HG03432 (cell line): ENCODE measurements around the gene ADAM23.
A peak's percentile ranks its signal among the peaks of the same experiment; 100 is the strongest.

Experiments used
- ATAC-seq: cut with Tn5 transposase; IDR thresholded peaks from one replicate; pipeline ENCODE4 v1.9.1; 2021; ENCODE audit warnings: mild to moderate bottlenecking, moderate library complexity; ENCODE audit not compliant: unreplicated experiment

The ADAM23 gene

DNA sequence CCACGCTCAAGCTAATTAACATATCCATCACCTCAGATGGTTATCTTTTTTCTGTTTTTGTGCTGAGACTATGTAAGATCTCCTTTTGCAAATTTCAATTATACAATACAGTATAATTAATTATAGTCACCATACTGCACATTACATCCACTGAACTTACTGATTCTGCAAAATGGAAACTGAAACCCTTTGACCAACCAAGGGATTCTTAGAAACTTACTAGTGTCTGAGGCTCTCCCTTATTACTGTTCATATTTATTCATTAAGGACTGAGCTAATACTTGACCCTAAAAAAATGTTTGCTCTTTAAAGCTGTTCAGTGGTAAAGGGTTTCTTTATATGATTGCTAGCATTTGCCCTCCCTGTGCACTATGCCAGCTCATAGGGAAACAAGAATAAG is 50.7 kb downstream of the ADAM23 start:
- no peak for ATAC-seq

DNA sequence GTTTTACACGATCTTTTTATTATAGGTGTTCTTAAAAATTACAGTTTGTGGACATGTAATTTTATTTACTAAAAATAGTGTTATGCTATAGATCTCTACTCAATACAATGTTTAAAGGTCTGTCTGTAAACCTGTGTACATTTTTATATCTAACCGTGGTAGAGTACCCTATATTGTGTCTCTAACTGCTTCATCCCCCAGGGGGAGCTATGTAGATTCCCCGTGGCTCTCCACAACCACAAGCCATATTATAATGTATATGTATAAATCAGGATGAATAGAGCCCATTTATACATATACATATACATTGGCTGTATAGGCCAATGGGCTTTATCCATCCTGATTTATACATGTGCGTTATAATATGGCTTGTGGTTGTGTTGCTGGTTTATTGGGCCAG is 59.4 kb downstream of the ADAM23 start:
- no peak for ATAC-seq

DNA sequence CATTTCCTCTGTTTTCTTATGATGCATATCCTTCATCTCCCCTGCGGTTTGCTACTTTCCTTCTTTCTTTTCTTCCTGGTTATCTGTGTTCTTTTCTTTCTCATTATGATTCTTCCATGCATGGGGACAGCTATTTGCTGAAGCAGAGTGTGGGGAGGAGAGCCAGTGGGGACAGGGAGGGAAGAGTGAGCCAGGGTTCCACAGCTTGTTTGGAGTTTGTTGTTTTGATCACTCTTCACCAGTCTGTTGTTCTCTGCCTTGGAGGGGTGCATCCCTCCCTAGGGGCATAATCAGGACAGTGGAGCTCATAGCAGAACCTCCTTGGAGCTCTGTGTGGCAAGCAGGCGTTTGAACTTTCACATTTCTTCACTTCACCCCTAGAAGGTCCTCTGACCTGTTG is 68.0 kb downstream of the ADAM23 start:
- no peak for ATAC-seq

DNA sequence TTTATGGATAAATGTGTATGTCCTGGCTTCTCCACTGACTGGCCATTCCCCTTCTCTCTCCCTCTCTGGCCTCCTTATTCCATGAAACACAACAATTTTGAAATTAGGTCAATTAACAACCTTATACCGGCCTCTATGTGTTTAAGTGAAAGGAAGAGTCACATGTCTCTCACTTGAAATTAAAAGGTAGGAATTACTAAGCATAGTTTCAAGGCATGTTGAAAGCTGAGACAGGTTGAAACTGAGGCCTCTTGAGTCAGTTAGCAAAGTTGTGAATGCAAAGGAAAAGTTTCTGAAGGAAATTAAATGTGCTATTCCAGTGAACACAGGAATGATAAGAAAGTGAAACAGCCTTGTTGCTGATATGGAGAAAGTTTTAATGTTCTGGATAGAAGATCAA is 69.7 kb downstream of the ADAM23 start:
- ATAC-seq = no peak

DNA sequence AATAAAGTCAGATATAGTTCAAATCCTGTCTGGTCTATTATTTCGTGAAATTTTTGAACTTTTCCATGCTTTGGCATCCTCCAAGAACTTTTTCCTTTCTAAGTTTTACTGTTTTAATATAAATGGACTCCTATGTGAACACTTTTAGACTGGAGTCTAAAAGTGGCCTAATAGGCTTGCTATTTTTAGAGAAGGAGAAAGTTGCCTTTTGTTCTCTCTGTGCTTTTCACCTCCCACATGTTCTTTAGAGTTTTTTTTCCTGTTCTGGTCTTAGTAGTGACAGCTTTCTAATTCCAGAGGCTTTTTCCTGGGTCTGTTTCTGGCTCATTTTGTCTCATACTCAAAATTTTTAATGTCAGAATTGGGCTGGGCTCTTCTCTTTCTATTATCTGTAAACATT is 72.2 kb downstream of the ADAM23 start:
- no peak for ATAC-seq

DNA sequence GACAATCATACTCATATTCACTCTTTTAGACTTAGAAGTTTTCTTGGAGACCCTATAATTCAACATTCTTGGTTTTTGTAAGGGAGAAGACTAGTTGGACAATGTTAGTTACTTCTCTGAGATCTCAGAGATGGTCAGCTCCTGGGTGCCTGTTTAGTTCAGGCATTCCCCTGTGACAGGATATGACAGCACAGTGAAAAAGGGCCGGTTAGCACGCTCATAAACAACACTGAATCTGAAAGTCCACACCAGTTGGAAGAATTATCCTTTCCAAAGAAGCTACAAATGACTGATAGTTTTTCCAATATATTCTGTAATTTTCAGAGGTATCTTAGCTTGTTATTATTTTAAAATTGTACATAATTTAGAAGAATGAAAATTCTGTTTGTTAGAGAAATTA is 75.7 kb downstream of the ADAM23 start:
- peak; percentile 69 for ATAC-seq

DNA sequence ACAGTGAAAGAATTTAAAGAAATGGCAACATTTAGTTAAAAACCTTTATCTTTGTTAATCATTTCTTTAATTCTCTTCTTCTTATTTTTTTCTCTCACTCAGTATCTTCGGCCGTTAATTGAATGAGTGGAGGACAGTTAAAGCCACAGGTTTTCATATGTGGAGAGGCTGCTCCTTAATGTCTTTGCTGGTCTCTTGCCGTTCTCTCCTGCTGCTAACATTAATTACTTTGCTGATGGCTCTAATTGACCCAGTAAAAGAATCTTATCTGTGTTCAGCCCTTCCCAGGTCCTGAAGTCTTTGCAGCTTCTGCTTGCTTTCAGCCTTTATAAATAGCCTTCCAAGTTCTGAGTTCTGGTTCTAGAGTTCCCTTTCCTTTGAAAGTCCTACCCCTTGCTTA is 77.1 kb downstream of the ADAM23 start:
- ATAC-seq = no peak

DNA sequence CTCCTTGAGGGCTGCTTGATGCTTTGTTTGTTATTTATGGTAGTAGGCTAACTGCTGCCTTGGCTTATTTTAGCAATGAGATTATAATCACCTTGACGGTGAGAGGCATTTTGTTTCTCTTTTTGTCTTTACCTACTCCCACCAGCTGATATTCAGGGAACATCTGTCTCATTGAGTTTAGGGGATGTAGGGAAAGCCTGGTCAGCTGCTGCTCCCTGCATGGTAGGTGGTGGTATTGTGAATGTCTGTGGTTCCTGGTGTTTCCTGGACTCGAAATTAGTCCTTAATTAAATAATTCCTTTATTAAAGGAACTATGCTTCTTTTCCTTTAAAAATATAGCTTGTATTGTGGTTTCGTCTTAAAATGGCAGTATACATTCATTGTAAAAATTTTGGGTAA is 77.8 kb downstream of the ADAM23 start:
- no peak for ATAC-seq

DNA sequence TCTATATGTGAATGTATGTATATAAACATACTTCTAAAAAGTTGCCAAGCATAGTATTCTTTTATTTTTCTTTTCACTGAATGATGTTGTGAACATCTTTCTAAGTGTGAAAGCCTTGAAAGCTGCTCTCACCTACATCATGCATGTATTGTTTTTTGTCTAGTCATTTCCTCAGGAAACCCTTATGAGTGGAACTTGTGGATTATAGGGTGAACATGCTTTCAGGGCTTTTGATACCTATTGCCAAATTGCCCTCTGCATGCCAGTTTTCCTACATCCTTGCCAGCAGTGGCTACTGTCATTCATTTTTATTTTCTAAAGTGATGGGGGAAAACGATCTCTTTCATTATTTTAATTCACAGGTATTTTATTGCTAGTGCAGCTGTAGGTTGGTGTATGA is 78.3 kb downstream of the ADAM23 start:
- ATAC-seq = no peak

DNA sequence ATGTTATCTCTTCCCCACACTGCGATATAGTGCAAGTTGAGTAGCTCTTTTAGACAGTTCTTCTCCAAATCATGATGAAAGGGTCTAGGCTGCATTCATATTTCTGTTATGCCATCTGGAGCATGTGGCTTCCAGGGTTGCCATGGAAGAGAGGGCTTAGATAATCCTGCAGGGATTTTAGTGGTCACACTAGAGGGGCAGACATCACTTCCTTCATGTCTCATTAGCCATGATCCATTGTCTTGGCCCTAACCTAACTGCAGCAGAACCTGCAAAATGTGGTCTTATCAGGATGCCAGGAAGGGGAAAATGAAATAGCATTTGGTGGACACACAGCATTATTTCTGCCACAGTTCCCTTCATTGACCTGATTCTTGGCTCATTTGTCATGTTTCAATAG is 83.1 kb downstream of the ADAM23 start:
- ATAC-seq = no peak

DNA sequence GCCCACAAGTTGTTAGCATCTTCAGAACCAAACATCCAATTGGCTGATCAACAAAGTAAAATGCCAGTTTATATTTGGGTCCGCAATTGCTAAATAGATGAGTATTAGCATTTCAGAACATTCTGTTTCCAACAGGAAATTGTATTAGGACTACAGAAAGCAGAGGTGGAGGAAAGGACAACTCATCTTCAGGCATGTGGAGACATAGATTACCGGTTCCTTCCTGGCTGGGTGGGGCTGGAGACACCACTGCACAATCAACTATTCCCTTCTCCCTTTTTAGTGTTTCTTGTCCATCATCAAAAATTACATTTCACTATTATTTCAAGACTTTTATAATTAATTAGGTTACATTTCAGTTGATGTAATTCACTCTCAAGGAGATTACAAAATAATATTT is 83.8 kb downstream of the ADAM23 start:
- ATAC-seq = no peak

DNA sequence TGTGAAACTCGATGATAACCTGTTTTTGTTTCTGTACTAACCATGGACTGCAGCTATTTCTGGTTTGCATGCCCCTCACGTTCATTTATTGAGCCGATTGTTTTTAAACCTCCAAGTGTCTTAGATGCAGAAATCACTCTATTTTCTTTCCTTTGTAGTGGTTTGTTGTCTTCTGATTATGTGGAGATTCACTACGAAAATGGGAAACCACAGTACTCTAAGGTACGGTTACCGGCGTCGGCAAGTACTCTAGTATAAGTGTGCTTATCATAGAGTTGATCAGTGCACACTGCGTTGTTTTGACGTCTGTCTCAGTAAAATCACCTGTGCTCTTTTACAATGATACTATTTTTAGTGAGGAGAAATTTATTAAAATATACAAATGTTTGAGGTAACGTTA is 87.4 kb downstream of the ADAM23 start:
- no peak for ATAC-seq

DNA sequence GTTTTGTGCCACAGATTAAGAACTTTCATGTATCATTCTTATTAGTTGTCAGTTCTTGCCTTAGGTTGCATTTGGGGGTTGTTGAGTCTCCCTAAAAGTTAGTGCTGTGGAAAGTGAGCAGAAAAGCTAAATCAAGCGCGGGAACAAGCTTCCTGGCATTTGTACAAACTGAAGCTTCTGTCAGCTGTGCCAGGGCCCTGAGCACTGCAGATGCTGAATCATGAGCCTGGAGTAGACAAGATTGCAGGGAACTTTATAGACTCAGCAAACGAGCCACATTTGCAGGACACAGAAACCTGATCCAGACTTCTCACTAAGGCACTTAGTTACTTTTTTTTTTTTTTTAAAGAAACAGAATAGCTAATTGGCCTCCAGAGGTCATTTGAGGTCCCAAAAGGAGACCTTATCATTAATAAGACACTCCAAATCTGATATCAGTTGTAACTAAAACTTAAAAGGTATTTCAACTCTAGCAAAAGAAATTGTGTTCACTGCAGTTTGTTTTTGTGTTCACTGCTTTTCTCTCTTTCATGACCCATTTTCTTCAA is 88.7 kb downstream of the ADAM23 start:
- no peak for ATAC-seq

DNA sequence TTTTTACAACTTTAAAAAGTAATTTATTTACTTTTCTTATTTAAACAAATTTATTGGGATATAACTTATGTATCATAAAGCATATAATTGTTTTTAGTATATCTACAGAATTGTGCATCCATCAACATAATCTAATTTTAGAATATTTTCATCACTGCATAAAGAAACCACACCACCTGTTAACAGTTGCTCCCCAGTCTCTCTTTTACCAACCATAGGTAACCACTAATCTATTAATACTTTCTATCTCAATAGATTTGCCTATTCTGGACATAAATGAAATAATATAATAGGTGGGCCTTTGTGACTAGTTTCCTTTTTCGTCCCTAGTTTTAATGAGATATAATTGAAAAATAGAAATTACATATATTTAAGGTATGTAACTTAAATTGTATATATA is 90.6 kb downstream of the ADAM23 start:
- peak; percentile 48 for ATAC-seq

DNA sequence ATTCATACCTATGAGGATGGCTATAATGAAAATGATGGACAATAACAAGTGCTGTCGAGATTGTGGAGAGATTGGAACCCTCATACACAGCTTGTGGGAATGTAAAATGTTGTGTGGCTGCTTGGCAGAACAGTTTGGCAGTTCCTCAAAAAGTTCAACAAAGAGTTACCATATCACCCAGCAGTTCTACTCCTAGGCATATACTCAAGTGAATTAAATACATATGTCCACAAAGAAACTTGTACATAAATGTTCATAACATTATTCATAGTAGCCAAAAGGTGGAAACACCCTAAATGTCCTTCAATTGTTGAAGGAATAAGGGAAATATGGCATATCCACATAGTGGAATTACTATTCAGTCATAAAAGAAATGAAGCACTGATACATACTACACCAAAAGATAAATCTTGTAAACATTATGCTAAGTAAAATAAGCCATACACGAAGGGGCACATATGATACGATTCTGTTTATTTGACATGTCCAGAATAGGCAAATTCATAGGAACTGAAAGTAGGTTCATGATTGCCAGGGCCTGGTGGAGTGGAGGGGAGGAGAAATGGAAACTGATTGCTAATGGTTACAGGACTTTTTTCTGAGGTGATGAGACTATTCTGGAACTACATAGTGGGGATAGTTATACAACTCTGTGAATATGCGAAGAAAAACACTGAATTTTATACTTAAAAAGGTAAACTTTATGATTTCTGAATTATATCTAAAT is 92.1 kb downstream of the ADAM23 start:
- peak; percentile 59 for ATAC-seq

DNA sequence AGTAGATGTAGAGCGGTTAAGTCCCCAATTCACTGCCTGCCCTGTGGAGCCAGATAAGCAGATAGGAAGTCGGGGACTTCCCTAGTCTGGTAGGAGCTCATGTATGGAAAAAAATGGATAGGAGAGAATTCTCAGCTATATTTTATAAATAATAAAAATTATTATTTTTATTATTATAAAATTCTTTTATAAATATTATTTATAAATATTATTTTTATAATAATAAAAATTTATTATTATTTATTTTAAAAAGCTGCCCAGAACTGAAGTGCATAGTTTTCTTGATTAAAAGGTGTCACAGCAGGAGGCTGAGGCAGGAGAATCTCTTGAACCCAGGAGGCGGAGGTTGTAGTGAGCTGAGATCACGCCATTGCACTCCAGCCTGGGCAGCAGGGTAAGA is 97.4 kb downstream of the ADAM23 start:
- no peak for ATAC-seq

DNA sequence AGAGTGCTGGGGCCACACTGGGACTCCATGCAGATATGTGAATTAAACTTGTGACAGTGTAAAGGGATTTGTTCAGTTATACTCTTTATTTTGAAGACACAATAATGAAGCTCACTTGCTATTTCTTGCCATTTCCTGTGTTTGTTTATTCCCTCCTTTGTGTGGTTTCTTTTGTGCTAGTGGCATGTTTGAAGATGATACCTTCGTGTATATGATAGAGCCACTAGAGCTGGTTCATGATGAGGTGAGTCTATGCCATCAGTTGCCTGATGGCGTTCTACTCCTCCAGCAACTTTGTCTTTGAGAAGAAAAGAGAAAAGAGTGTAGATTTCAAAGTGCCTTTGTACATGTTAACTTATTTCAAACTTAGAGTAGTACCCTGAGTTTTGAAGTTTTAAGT is 99.7 kb downstream of the ADAM23 start:
- ATAC-seq = no peak

DNA sequence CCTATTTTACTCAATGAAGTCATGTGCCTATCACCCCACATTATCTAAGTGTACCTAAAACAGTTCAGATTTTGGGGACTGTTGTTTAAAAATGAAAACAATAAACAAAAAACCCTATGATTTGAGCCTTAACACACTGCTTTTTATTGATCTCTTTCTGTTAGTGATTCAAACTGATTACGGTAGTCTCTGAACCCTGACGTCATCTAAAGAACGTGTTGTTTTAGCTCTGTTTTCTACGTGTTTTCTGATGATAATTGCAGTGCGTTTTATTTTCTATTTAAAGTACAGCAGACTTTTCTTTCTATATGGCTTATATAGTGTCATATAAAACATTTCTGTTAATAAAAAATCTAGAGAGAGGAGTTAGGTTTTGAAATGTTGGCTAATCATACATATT is 105.1 kb downstream of the ADAM23 start:
- ATAC-seq = no peak

DNA sequence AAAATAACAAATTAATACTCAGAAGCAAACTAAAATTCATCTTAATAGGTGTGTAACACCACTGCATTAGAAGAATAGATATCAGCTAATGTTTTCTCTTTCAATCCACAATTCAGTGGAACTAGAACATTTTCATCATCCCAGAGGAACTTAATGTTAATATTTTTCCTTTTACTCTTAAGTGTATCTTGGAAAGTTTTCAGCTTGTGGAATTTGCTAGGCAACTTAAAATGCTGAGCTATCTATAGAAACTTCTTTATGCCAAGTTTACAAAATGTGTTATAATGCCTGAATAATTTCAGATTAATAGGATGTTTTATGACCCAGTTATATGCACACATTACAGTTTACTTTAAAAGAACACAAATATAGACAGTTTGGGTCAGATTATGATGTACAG is 112.4 kb downstream of the ADAM23 start:
- no peak for ATAC-seq

DNA sequence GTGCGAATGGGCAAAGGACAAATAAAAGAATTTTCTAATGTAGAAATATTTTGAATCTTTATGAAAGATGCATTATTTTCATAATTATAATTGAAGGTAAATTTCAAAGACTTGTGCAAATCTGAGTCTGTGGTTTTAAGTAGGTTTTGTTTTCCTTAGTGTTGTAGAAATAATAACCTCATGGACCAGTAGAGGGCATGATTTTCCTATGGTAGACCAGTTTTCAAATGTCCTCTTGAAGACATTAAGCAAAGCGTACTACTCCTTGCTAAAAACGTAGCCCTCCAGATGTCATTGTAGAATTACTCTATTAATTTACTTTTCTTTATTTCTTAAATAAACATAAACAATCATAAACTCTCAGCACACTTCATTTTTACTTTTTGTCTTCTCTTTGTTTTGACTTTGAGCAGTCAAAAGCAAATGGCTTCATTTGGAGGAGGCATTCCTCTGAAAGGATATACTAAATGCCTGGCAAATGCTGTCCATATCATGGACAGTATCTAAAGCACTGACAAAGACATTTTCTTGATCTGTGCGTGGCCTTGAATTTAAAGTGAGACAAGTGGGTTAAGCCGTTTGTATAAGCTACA is 113.1 kb downstream of the ADAM23 start:
- peak; percentile 65 for ATAC-seq

DNA sequence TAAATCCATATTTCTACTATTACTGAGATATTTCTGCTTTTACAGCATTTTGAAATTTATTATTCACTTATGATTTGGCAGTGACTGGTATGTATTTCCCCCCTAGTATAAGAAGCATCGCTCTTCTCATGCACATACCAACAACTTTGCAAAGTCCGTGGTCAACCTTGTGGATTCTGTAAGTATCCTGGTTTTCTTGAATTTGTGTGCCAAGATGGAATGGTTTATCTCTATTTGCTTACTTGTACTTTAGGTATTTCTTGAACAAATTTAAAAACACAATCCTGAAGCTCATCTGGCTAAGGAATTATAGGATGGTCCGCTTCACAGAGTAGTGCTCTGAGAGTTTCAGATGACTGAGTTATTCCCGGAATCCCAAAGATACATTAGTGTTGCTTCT is 114.0 kb downstream of the ADAM23 start:
- ATAC-seq = no peak

DNA sequence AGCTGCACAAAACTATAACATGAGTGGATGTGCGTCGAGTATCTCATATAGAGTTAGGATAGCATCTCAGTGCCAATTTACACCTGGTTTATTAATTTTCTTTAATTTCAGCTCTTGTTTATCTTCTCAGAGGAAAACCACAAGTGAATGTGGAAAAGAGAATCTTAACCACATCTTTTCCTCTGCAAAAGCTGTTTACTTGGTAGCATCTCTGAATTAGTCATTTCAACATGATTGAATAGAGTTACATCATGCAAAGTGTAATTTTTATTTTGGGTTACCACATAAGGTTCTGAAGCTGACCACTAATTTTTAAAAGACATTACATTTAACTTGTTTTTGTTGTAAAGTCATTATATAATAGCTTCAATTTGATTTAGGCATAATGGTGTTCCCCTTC is 115.2 kb downstream of the ADAM23 start:
- no peak for ATAC-seq

DNA sequence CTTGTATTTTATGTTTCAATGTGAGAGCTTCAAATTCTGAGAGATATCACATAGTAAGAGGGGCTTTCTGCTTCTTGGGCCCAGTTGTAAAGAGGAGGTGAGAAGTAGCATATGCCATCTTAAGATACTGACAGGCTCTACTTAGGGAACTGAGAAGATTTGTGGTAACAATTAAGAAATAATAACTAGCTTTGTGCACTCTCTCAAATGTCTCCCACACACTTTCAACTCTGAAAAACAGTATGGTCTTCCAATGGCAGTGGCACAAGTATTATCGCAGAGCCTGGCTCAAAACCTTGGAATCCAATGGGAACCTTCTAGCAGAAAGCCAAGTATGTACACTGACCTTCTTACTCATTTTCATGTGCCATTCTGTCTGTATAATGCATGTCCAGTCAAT is 118.6 kb downstream of the ADAM23 start:
- ATAC-seq = peak; percentile 59
